Neural cell (in vitro differentiated cells): Measurements from ENCODE around the gene AQP12A.

Experiments
- EP300 ChIP-seq: fragments of 450-650 bp; conservative IDR thresholded peaks from 2 replicates; pipeline ENCODE4 v1.6.1; 2014; ENCODE audit warnings: antibody characterized with exemption, mild to moderate bottlenecking, moderate library complexity; ENCODE audit not compliant: poor library complexity, severe bottlenecking
- TF ChIP-seq, protein P1 (sequence below): IDR thresholded peaks from 2 replicates; pipeline ENCODE4 v1.6.1; 2012; ENCODE audit warnings: borderline replicate concordance
- TF ChIP-seq, protein P2 (sequence below): fragments of 450-650 bp; IDR thresholded peaks from 2 replicates; pipeline ENCODE4 v1.5.1; 2014; ENCODE audit warnings: antibody characterized with exemption, mild to moderate bottlenecking, moderate library complexity; ENCODE audit not compliant: poor library complexity, severe bottlenecking

DNA sequence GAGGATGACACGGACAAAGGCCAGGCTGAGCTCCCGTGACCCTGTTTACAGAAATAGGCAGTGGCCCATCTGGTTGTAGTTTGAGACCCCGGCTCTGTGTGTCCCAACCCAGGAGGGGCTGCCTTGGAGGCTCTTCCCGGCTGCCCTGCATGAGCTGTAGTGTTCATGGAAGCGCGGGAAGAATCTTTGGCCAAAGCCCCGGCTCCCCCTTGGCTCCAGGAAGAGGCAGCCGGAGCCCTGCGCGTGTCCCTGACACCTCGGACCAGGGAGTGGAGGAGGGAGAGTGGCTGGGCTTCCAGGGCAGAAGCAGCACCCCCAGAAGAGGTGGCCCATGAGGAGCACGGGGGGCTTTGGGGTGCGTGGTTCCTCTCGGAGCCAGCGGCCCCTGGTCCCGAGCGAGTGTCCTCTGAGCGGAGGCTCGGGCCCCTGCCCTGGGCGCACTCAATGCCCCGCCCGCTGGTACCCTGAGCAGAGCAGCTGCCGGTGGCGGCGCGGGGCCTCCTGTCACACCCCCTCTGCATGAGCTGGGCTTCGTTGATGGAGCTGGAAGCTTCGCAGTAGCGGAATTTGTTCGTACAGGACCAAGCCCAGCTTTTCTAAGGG, 44.7 kb upstream of the AQP12A start:
- no peak for TF ChIP-seq EP300
- TF ChIP-seq, protein P1, sequence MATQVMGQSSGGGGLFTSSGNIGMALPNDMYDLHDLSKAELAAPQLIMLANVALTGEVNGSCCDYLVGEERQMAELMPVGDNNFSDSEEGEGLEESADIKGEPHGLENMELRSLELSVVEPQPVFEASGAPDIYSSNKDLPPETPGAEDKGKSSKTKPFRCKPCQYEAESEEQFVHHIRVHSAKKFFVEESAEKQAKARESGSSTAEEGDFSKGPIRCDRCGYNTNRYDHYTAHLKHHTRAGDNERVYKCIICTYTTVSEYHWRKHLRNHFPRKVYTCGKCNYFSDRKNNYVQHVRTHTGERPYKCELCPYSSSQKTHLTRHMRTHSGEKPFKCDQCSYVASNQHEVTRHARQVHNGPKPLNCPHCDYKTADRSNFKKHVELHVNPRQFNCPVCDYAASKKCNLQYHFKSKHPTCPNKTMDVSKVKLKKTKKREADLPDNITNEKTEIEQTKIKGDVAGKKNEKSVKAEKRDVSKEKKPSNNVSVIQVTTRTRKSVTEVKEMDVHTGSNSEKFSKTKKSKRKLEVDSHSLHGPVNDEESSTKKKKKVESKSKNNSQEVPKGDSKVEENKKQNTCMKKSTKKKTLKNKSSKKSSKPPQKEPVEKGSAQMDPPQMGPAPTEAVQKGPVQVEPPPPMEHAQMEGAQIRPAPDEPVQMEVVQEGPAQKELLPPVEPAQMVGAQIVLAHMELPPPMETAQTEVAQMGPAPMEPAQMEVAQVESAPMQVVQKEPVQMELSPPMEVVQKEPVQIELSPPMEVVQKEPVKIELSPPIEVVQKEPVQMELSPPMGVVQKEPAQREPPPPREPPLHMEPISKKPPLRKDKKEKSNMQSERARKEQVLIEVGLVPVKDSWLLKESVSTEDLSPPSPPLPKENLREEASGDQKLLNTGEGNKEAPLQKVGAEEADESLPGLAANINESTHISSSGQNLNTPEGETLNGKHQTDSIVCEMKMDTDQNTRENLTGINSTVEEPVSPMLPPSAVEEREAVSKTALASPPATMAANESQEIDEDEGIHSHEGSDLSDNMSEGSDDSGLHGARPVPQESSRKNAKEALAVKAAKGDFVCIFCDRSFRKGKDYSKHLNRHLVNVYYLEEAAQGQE = no peak
- TF ChIP-seq, protein P2, sequence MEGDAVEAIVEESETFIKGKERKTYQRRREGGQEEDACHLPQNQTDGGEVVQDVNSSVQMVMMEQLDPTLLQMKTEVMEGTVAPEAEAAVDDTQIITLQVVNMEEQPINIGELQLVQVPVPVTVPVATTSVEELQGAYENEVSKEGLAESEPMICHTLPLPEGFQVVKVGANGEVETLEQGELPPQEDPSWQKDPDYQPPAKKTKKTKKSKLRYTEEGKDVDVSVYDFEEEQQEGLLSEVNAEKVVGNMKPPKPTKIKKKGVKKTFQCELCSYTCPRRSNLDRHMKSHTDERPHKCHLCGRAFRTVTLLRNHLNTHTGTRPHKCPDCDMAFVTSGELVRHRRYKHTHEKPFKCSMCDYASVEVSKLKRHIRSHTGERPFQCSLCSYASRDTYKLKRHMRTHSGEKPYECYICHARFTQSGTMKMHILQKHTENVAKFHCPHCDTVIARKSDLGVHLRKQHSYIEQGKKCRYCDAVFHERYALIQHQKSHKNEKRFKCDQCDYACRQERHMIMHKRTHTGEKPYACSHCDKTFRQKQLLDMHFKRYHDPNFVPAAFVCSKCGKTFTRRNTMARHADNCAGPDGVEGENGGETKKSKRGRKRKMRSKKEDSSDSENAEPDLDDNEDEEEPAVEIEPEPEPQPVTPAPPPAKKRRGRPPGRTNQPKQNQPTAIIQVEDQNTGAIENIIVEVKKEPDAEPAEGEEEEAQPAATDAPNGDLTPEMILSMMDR = no peak
